Measurements from ENCODE around the gene RAB7A. TPM values are rescaled to one million over a fixed set of nuclear protein-coding genes. Genes with fewer than 3 reads are reported as not detected.

Gene RAB7A
- total and polyA plus RNA-seq, 2 of the 13 experiments (the other 11 are each of a cell fraction or from before 2014, with no cell fraction given), result 26.5 to 182 TPM

DNA sequence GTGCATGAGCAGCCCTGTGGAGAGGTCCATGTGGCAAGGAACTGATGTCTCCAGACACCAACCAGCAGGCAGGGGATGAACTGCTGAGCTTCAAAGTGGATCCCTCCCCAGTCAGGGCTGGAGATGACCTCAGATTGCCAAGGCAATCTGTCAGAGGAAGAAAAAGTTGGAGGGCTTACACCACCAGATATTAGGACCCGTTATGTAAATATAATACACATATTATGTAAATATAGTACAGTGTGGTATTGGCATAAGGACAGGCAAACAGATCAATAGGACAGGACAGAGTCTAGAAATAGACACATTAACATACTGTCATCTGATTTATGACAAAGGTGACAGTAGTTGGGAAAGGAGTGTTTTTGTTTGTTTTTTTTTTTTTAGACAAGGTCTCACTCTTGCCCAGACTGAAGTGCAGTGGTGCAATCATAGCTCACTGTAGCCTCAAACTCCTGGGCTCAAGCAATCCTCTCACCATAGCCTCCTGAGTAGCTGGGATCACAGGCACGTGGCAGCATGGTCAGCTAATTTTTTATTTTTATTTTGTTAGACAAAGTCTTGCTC, 18.0 kb upstream of the RAB7A start (continued):
- TF ChIP-seq ARID4A (CRISPR knock-in tag; IDR thresholded peaks at IDR 0.05; ENCODE audit: borderline replicate concordance) (peak; percentile 60; the same call in 1 of the 2 replicates), ATF1 (CRISPR knock-in tag; IDR thresholded peaks at IDR 0.05) (0 out of 2 replicates have a peak, but pooled peaks have one; percentile 28), LCORL (IDR thresholded peaks at IDR 0.05) (peak; percentile 80), LCORL (CRISPR knock-in tag; IDR thresholded peaks at IDR 0.05) (peak; percentile 70), TBX2 (CRISPR knock-in tag; IDR thresholded peaks at IDR 0.05; ENCODE audit: borderline replicate concordance) (peak; percentile 84), NONO (IDR thresholded peaks at IDR 0.05) (no peak), NONO (CRISPR knock-in tag; conservative IDR thresholded peaks at IDR 0.05) (peak; percentile 66; the same call in 1 of the 2 replicates), HDAC2 (CRISPR knock-in tag; IDR thresholded peaks at IDR 0.05) (peak; percentile 70), IRF9 (CRISPR knock-in tag; IDR thresholded peaks at IDR 0.05; ENCODE audit: borderline replicate concordance) (peak; percentile 54; the same call in 1 of the 2 replicates), AFF4 (CRISPR knock-in tag; IDR thresholded peaks at IDR 0.05) (no peak)
- TF ChIP-seq, protein P1, sequence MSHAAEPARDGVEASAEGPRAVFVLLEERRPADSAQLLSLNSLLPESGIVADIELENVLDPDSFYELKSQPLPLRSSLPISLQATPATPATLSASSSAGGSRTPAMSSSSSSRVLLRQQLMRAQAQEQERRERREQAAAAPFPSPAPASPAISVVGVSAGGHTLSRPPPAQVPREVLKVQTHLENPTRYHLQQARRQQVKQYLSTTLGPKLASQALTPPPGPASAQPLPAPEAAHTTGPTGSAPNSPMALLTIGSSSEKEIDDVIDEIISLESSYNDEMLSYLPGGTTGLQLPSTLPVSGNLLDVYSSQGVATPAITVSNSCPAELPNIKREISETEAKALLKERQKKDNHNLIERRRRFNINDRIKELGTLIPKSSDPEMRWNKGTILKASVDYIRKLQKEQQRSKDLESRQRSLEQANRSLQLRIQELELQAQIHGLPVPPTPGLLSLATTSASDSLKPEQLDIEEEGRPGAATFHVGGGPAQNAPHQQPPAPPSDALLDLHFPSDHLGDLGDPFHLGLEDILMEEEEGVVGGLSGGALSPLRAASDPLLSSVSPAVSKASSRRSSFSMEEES (CRISPR knock-in tag; IDR thresholded peaks at IDR 0.05), result peak; percentile 53; the same call in 1 of the 2 replicates
- TF ChIP-seq, protein P2, sequence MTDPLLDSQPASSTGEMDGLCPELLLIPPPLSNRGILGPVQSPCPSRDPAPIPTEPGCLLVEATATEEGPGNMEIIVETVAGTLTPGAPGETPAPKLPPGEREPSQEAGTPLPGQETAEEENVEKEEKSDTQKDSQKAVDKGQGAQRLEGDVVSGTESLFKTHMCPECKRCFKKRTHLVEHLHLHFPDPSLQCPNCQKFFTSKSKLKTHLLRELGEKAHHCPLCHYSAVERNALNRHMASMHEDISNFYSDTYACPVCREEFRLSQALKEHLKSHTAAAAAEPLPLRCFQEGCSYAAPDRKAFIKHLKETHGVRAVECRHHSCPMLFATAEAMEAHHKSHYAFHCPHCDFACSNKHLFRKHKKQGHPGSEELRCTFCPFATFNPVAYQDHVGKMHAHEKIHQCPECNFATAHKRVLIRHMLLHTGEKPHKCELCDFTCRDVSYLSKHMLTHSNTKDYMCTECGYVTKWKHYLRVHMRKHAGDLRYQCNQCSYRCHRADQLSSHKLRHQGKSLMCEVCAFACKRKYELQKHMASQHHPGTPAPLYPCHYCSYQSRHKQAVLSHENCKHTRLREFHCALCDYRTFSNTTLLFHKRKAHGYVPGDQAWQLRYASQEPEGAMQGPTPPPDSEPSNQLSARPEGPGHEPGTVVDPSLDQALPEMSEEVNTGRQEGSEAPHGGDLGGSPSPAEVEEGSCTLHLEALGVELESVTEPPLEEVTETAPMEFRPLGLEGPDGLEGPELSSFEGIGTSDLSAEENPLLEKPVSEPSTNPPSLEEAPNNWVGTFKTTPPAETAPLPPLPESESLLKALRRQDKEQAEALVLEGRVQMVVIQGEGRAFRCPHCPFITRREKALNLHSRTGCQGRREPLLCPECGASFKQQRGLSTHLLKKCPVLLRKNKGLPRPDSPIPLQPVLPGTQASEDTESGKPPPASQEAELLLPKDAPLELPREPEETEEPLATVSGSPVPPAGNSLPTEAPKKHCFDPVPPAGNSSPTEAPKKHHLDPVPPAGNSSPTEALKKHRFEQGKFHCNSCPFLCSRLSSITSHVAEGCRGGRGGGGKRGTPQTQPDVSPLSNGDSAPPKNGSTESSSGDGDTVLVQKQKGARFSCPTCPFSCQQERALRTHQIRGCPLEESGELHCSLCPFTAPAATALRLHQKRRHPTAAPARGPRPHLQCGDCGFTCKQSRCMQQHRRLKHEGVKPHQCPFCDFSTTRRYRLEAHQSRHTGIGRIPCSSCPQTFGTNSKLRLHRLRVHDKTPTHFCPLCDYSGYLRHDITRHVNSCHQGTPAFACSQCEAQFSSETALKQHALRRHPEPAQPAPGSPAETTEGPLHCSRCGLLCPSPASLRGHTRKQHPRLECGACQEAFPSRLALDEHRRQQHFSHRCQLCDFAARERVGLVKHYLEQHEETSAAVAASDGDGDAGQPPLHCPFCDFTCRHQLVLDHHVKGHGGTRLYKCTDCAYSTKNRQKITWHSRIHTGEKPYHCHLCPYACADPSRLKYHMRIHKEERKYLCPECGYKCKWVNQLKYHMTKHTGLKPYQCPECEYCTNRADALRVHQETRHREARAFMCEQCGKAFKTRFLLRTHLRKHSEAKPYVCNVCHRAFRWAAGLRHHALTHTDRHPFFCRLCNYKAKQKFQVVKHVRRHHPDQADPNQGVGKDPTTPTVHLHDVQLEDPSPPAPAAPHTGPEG (CRISPR knock-in tag; IDR thresholded peaks at IDR 0.05), result no peak
